Tibial artery (tissue), 4 donors: ENCODE data around the gene NUCB2.

Experiments used
- DNase-seq, 2 donors: peaks; one replicate each; pipeline ENCODE4 v3.0.0-alpha.2; 2019
- H3K27ac ChIP-seq, 2 donors: fragments of 200-600 bp; sonication (generic) in 1 of 2; 1 replicate in 1 of 2; 2 replicates in 1 of 2; pipeline ENCODE4 v1.5.1; 2018 to 2019; ENCODE audit warnings: mild to moderate bottlenecking in 1 of 2
- H3K27me3 ChIP-seq, 2 donors: fragments of 200-600 bp; sonication (generic) in 1 of 2; one replicate each; pipeline versions ENCODE4 v1.5.1 to v1.6.0; 2016 to 2019
- H3K36me3 ChIP-seq, 3 donors: fragments of 200-600 bp; sonication (generic) in 2 of 3; one replicate each; pipeline ENCODE4 v1.5.1; 2016 to 2019; ENCODE audit warnings: mild to moderate bottlenecking in 2 of 3
- H3K4me1 ChIP-seq, 4 donors: fragments of 200-600 bp; sonication (generic) in 2 of 4; 1 replicate in 3 of 4; 2 replicates in 1 of 4; pipeline ENCODE4 v1.5.1; 2016 to 2019
- H3K4me3 ChIP-seq, 2 donors: fragments of 200-600 bp; sonication (generic) in 1 of 2; 1 replicate in 1 of 2; 2 replicates in 1 of 2; pipeline ENCODE4 v1.5.1; 2018 to 2019; ENCODE audit warnings: mild to moderate bottlenecking in 2 of 2
- H3K9me3 ChIP-seq, 3 donors: fragments of 200-600 bp; sonication (generic) in 1 of 3; one replicate each; pipeline ENCODE4 v1.5.1; 2016 to 2019
- intact Hi-C: fragments of 100-400 bp; cut with DNase I; formaldehyde crosslinking; loops from one replicate; pipeline ENCODE4 v1.15.0; 2023; ENCODE audit warnings: low total_unique reads
- TF ChIP-seq, protein P1 (sequence below), 2 experiments: fragments of 200-600 bp in 1 of 2; fragments of 450-650 bp in 1 of 2; IDR thresholded peaks; one replicate each; pipeline ENCODE4 v1.5.1; 2017 to 2019; ENCODE audit warnings: antibody characterized with exemption in 2 of 2, mild to moderate bottlenecking in 1 of 2, moderate library complexity in 1 of 2

Gene NUCB2

DNA sequence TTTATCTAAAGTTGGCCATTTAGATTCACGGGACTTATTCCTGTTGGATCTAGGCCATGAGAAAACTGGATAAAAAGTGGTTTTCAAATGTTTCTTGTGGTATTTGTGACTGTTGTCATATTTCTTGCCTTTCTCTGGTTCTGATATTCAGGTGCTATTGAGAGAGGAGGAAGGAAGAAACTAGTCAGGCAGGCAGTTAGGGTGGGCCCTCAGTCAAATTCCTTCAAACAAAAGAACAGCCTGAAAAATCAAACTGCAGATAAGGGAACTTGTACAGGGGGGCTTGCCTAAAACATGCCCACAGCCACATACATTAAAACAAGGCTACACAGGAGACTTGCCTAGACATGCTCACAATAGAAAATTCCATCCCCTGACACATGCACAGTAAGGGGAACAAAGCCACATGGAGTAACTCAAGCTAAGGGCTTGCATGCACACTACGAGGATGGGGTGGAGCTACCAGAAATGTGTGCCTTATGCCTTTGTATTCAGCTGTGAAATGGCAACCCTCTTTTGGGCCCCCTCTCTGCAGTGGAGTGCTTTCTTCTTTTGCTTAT, 93.2 kb downstream of the NUCB2 start:
- peaks cover 0 to 53% (median 41%) of the 10 kb centered on the region in 3 donors for H3K9me3 ChIP-seq
- H3K4me1 ChIP-seq, result no peaks in the 10 kb centered on the region
- no peak overlapping the region for H3K27ac ChIP-seq
- peaks cover 69 to 91% (median 76%) of the 10 kb centered on the region in 3 donors for H3K36me3 ChIP-seq
- H3K27me3 ChIP-seq, result no peaks in the 10 kb centered on the region
- intact Hi-C loops, result no loop called here
- no peak for DNase-seq
- TF ChIP-seq, protein P1, sequence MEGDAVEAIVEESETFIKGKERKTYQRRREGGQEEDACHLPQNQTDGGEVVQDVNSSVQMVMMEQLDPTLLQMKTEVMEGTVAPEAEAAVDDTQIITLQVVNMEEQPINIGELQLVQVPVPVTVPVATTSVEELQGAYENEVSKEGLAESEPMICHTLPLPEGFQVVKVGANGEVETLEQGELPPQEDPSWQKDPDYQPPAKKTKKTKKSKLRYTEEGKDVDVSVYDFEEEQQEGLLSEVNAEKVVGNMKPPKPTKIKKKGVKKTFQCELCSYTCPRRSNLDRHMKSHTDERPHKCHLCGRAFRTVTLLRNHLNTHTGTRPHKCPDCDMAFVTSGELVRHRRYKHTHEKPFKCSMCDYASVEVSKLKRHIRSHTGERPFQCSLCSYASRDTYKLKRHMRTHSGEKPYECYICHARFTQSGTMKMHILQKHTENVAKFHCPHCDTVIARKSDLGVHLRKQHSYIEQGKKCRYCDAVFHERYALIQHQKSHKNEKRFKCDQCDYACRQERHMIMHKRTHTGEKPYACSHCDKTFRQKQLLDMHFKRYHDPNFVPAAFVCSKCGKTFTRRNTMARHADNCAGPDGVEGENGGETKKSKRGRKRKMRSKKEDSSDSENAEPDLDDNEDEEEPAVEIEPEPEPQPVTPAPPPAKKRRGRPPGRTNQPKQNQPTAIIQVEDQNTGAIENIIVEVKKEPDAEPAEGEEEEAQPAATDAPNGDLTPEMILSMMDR (IDR thresholded peaks at IDR 0.05), result no peak
- no peak overlapping the region for H3K4me3 ChIP-seq

DNA sequence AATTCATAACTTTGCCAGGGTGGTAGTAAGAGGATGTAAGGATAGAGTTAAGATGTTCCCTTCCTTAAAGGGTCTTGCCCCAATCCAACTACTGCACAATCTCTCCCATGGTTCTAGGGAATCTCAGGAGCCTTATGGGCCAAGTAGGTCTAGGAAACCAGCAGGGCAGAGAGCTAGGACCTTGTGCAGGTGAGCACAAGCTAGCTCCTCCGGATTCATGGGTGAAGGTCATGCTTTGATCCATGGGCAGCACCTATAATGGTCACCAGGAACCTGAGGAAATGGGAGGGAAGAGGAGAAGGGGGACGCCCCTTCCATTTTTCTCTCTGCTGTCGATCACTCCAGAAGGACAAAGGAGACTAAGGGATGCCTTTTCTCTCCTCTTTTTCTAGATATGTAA, 95.1 kb downstream of the NUCB2 start:
- intact Hi-C loops, result no loop called here
- no peak overlapping the region for H3K4me3 ChIP-seq
- no peak for DNase-seq
- no peak overlapping the region for H3K27ac ChIP-seq
- TF ChIP-seq, protein P1 (IDR thresholded peaks at IDR 0.05), result no peak
- H3K27me3 ChIP-seq, result no peaks in the 10 kb centered on the region
- H3K9me3 ChIP-seq, result peaks cover 0 to 53% (median 41%) of the 10 kb centered on the region in 3 donors
- no peaks in the 10 kb centered on the region for H3K4me1 ChIP-seq
- H3K36me3 ChIP-seq, result peaks cover 75 to 95% (median 79%) of the 10 kb centered on the region in 3 donors

DNA sequence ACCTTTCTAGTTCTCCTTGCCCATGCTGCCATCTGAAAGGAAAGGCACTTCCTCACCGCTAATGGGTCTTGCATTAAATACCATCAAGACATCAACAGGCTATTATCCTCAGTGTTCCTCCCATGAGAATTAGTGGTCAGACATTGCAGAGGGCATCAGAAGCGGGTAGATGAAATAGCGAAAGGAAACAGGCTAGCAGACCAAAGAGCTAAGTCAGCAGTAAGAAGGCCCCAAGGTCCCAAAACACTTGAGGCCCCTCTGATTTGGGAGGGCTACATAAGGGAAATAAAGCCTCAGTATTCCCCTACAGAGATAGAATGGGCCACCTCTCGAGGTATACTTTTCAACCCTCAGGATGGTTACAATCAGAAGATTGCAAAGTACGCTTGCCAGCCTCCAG, 99.0 kb downstream of the NUCB2 start:
- TF ChIP-seq, protein P1 (IDR thresholded peaks at IDR 0.05), result no peak
- H3K4me1 ChIP-seq, result no peaks in the 10 kb centered on the region
- DNase-seq, result no peak
- peaks cover 45 to 56% (median 46%) of the 10 kb centered on the region in 3 donors for H3K36me3 ChIP-seq
- intact Hi-C loops, result no loop called here
- no peak overlapping the region for H3K4me3 ChIP-seq
- H3K27me3 ChIP-seq, result no peaks in the 10 kb centered on the region
- no peak overlapping the region for H3K27ac ChIP-seq
- peaks cover 0 to 34% (median 26%) of the 10 kb centered on the region in 3 donors for H3K9me3 ChIP-seq

DNA sequence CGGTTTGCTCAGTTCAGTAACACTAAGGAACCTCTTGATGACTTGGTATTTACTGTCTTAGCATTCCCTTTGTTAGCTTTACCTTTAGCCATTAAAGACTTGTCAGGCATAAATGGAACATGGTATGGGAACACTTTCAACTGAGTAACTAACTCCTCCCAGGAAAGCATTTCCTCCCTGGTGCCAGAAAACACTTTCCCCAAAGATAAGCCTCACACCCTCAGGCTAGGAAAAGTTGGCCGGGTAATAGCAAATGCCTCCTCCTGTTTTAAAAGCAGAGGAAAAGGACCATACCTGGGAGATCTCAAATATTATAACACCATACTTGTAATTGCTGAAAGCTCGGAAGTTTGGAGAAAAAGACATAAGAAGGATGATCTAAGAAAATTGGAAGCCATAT, 100.0 kb downstream of the NUCB2 start:
- peaks cover 35 to 47% (median 37%) of the 10 kb centered on the region in 3 donors for H3K36me3 ChIP-seq
- DNase-seq, result no peak
- intact Hi-C loops, result no loop called here
- H3K27ac ChIP-seq, result no peak overlapping the region
- no peaks in the 10 kb centered on the region for H3K4me1 ChIP-seq
- TF ChIP-seq, protein P1 (IDR thresholded peaks at IDR 0.05), result no peak
- H3K27me3 ChIP-seq, result no peaks in the 10 kb centered on the region
- no peak overlapping the region for H3K4me3 ChIP-seq
- peaks cover 0 to 25% (median 17%) of the 10 kb centered on the region in 3 donors for H3K9me3 ChIP-seq

DNA sequence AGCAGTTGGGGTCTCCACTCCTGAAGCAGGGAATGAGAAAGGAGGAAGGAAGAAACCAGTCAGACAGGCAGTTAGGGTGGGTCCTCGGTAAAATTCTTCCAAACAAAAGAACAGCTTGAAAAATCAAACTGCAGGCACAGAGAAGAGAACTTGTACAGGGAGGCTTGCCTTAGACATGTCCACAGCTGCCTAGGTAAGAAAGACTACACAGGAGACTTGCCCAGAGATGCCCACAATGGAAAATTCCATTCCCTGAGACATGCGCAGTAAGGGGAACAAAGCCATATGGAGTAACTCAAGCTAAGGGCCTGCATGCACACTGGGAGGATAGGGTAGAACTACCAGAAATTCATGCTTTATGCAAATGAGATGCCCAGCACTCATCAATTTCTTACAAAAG, 102.1 kb downstream of the NUCB2 start:
- Histone ChIP-seq H3K36me3 (peaks cover 14 to 25% (median 15%) of the 10 kb centered on the region in 3 donors), H3K27me3 (no peaks in the 10 kb centered on the region), H3K4me3 (no peak overlapping the region), H3K4me1 (no peaks in the 10 kb centered on the region), H3K27ac (no peak overlapping the region), H3K9me3 (peaks cover 0 to 3% (median 0%) of the 10 kb centered on the region in 3 donors)
- no peak for DNase-seq
- TF ChIP-seq, protein P1 (IDR thresholded peaks at IDR 0.05), result no peak
- intact Hi-C loops, result no loop called here
